Smooth muscle cell (in vitro differentiated cells): ENCODE results near the gene LAMC1. TPM values are rescaled to one million over a fixed set of nuclear protein-coding genes. Genes with fewer than 3 reads are reported as not detected.

Source experiments
- DNase-seq: peaks from one replicate; lab custom pipeline; 2025; ENCODE audit not compliant: unreplicated experiment; lab: John Stamatoyannopoulos, UW
- H2AFZ ChIP-seq: fragments of 200-600 bp; sonication (generic); 2 replicates; pipeline ENCODE4 v1.6.0; 2016; ENCODE audit warnings: antibody characterized with exemption, low read depth, mild to moderate bottlenecking
- H3F3A ChIP-seq: fragments of 200-600 bp; sonication (generic); 2 replicates; pipeline ENCODE4 v1.6.0; 2017; ENCODE audit warnings: antibody characterized with exemption, low read depth
- H3K27ac ChIP-seq: fragments of 200-600 bp; sonication (generic); 2 replicates; pipeline ENCODE4 v1.5.1; 2016; ENCODE audit warnings: low read depth, mild to moderate bottlenecking
- H3K27me3 ChIP-seq: fragments of 200-600 bp; sonication (generic); 2 replicates; pipeline ENCODE4 v1.6.1; 2016; ENCODE audit warnings: low read depth, mild to moderate bottlenecking
- H3K36me3 ChIP-seq: fragments of 200-600 bp; sonication (generic); 2 replicates; pipeline ENCODE4 v1.5.1; 2016; ENCODE audit warnings: low read depth
- H3K4me1 ChIP-seq: fragments of 200-600 bp; sonication (generic); 2 replicates; pipeline ENCODE4 v1.5.1; 2016; ENCODE audit warnings: low read depth
- H3K4me2 ChIP-seq: fragments of 200-600 bp; sonication (generic); 2 replicates; pipeline ENCODE4 v1.6.0; 2016; ENCODE audit warnings: mild to moderate bottlenecking
- H3K4me3 ChIP-seq: fragments of 200-600 bp; sonication (generic); 2 replicates; pipeline ENCODE4 v1.5.1; 2016; ENCODE audit warnings: mild to moderate bottlenecking
- H3K79me2 ChIP-seq: fragments of 200-600 bp; sonication (generic); 2 replicates; pipeline ENCODE4 v1.6.0; 2016; ENCODE audit warnings: low read depth, mild to moderate bottlenecking
- H3K9ac ChIP-seq: fragments of 200-600 bp; sonication (generic); 2 replicates; pipeline ENCODE4 v1.6.0; 2016; ENCODE audit warnings: low read depth
- H3K9me3 ChIP-seq: fragments of 200-600 bp; sonication (generic); replicated peaks from 2 replicates; pipeline ENCODE4 v1.5.1; 2016; ENCODE audit warnings: low read depth
- H4K20me1 ChIP-seq: fragments of 200-600 bp; sonication (generic); 2 replicates; pipeline ENCODE4 v1.6.0; 2016; ENCODE audit warnings: low read depth
- CTCF ChIP-seq: fragments of 200-600 bp; sonication (generic); IDR thresholded peaks from 2 replicates; pipeline ENCODE4 v1.5.1; 2017; ENCODE audit warnings: borderline replicate concordance, mild to moderate bottlenecking, antibody characterized with exemption; ENCODE audit not compliant: insufficient read depth, poor library complexity, severe bottlenecking
- WGBS: methylation state at CpG from one replicate; pipeline ENCODE4 v1.1.7; 2016; ENCODE audit warnings: low lambda C conversion rate; 5-methylcytosine and 5-hydroxymethylcytosine counted together
- polyA plus RNA-seq: library from polyadenylated mRNA; unstranded; fragments of >200 nt; fragmentation: Nextera tagmentation; extraction: Ambion mirVana; gene quantifications from 2 replicates; pipeline ENCODE4 v1.2.1, GENCODE V29; 2016
- total RNA-seq: library from RNA; depleted of rRNA; stranded (reverse); fragments of >200 nt; gene quantifications from 2 replicates; pipeline ENCODE4 v1.2.3, GENCODE V29; 2014

LAMC1 gene
- total and polyA plus RNA-seq, 2 experiments from 2014 or later: 64.9 to 137 TPM

GRCh38 chr1:183081402-183082120 lies 58.3 kb downstream of the LAMC1 start:
- Histone ChIP-seq H3K4me1 (no peaks in the 10 kb centered on the region), H3K27ac (no peak overlapping the region), H3K36me3 (no peaks in the 10 kb centered on the region), H3K4me3 (no peak overlapping the region), H2AFZ (no peak overlapping the region), H4K20me1 (peaks cover 87% of the 10 kb centered on the region), H3K79me2 (peaks cover 98% of the 10 kb centered on the region), H3K9me3 (no peaks in the 10 kb centered on the region), H3K9ac (no peak overlapping the region), H3K4me2 (no peak overlapping the region), H3F3A (no peaks in the 10 kb centered on the region), H3K27me3 (no peaks in the 10 kb centered on the region)
- TF ChIP-seq CTCF: no peak
- no peak for DNase-seq
- 94% methylated on average over 4 of the region's 4 CpGs for WGBS

- H3K4me3 ChIP-seq: no peak overlapping the region
- no peak overlapping the region for H3K9ac ChIP-seq
- no peak overlapping the region for H2AFZ ChIP-seq
- H3K4me1 ChIP-seq: no peaks in the 10 kb centered on the region
- peaks cover 97% of the 10 kb centered on the region for H3K79me2 ChIP-seq
- H3K27ac ChIP-seq: no peak overlapping the region
- H3K9me3 ChIP-seq: no peaks in the 10 kb centered on the region
- no peak for DNase-seq
- TF ChIP-seq CTCF: no peak
- peaks cover 87% of the 10 kb centered on the region for H4K20me1 ChIP-seq
- H3K36me3 ChIP-seq: no peaks in the 10 kb centered on the region
- H3F3A ChIP-seq: peaks cover 3% of the 10 kb centered on the region
- WGBS: 73% methylated on average over 1 of the region's 1 CpG
- no peak overlapping the region for H3K4me2 ChIP-seq
- H3K27me3 ChIP-seq: no peaks in the 10 kb centered on the region
Measured at GRCh38 chr1:183082650-183083049, 59.4 kb downstream of the LAMC1 start.

- peak overlapping the region; percentile 10 for H3K27ac ChIP-seq
- peaks cover 10% of the 10 kb centered on the region for H3F3A ChIP-seq
- H4K20me1 ChIP-seq: peaks cover 51% of the 10 kb centered on the region
- H3K4me2 ChIP-seq: no peak overlapping the region
- no peaks in the 10 kb centered on the region for H3K36me3 ChIP-seq
- peaks cover 97% of the 10 kb centered on the region for H3K79me2 ChIP-seq
- no peak overlapping the region for H2AFZ ChIP-seq
- peaks cover 25% of the 10 kb centered on the region for H3K4me1 ChIP-seq
- DNase-seq: no peak
- H3K9ac ChIP-seq: no peak overlapping the region
- H3K4me3 ChIP-seq: no peak overlapping the region
- no peaks in the 10 kb centered on the region for H3K27me3 ChIP-seq
- 75% methylated on average over 2 of the region's 2 CpGs for WGBS
- no peaks in the 10 kb centered on the region for H3K9me3 ChIP-seq
- TF ChIP-seq CTCF: no peak
Measured at GRCh38 chr1:183087001-183087400, 63.8 kb downstream of the LAMC1 start.
